B cell (primary cell): Measurements from ENCODE around the gene TRIP13. TPM values are rescaled to one million over a fixed set of nuclear protein-coding genes. Genes with fewer than 3 reads are reported as not detected.

Experiments
- ATAC-seq: fragments of 200-7000 bp; cut with Tn5 transposase; one replicate; pipeline ENCODE4 v1.10.0; 2021; ENCODE audit warnings: low read depth, mild to moderate bottlenecking, moderate number of reproducible peaks, moderate library complexity
- CTCF ChIA-PET: fragments of 350-600 bp; sonication (Branson Sonifier 250); formaldehyde crosslinking; loops from one replicate; lab custom pipeline; 2021; ENCODE audit warnings: antibody characterized with exemption, inconsistent platforms; lab: Charles Lee
- POLR2A ChIA-PET: fragments of 350-600 bp; sonication (Branson Sonifier 250); formaldehyde crosslinking; loops from one replicate; lab custom pipeline; 2021; ENCODE audit warnings: antibody characterized with exemption; lab: Charles Lee
- DNase-seq: peaks from one replicate; pipeline ENCODE4 v3.0.0; 2013
- H2AFZ ChIP-seq: 2 replicates; pipeline ENCODE4 v1.6.1; 2012; ENCODE audit warnings: mild to moderate bottlenecking, low read depth, low read length; ENCODE audit not compliant: insufficient read depth, poor library complexity, severe bottlenecking
- H3K27ac ChIP-seq, 2 donors: 1 replicate in 1 of 2; 2 replicates in 1 of 2; pipeline ENCODE4 v1.5.1; 2012 to 2013; ENCODE audit warnings: low read length in 2 of 2, mild to moderate bottlenecking in 2 of 2, moderate library complexity in 1 of 2
- H3K27me3 ChIP-seq, 4 experiments: fragments of 200-600 bp in 1 of 4; sonication (generic) in 1 of 4; replicated peaks in 1 of 4; 1 replicate in 2 of 4; 2 replicates in 2 of 4; pipeline versions ENCODE4 v1.6.1 to v1.7.0; 2013 to 2016; ENCODE audit warnings: low read length in 3 of 4, mild to moderate bottlenecking in 2 of 4, mixed read lengths in 1 of 4, moderate library complexity in 1 of 4; ENCODE audit not compliant: insufficient read depth in 4 of 4, control insufficient read depth in 3 of 4; ENCODE audit errors: control extremely low read depth in 1 of 4
- H3K36me3 ChIP-seq, 2 experiments: replicated peaks in 1 of 2; 1 replicate in 1 of 2; 2 replicates in 1 of 2; pipeline versions ENCODE4 v1.6.1 to v1.7.1; 2013; ENCODE audit warnings: low read length in 1 of 2; ENCODE audit not compliant: insufficient read depth in 2 of 2, control insufficient read depth in 1 of 2; ENCODE audit errors: control extremely low read depth in 1 of 2, extremely low read depth in 1 of 2
- H3K4me1 ChIP-seq, 2 donors: fragments of 200-600 bp in 1 of 2; sonication (generic) in 1 of 2; 1 replicate in 1 of 2; 2 replicates in 1 of 2; pipeline versions ENCODE4 v1.5.1 to v1.6.1; 2013 to 2017; ENCODE audit warnings: low read length in 2 of 2; ENCODE audit not compliant: control insufficient read depth in 2 of 2, insufficient read depth in 2 of 2
- H3K4me2 ChIP-seq: replicated peaks from 2 replicates; pipeline ENCODE3; 2012; ENCODE audit warnings: mild to moderate bottlenecking, low read depth, low read length; ENCODE audit not compliant: poor library complexity, severe bottlenecking
- H3K4me3 ChIP-seq, 5 experiments: fragments of 200-600 bp in 1 of 5; sonication (generic) in 1 of 5; 1 replicate in 3 of 5; 2 replicates in 2 of 5; pipeline versions ENCODE4 v1.5.1 to v1.7.0; 2011 to 2016; ENCODE audit warnings: low read length in 4 of 5, mild to moderate bottlenecking in 4 of 5, low read depth in 2 of 5, control low read depth in 1 of 5, moderate library complexity in 1 of 5; ENCODE audit not compliant: insufficient read depth in 1 of 5; ENCODE audit errors: control extremely low read depth in 1 of 5, extremely low read depth in 1 of 5
- H3K79me2 ChIP-seq: fragments of 200-600 bp; sonication (generic); one replicate; pipeline ENCODE4 v1.6.0; 2016; ENCODE audit warnings: low read length; ENCODE audit not compliant: control insufficient read depth, insufficient read depth
- H3K9ac ChIP-seq: fragments of 200-600 bp; sonication (generic); 2 replicates; pipeline ENCODE4 v1.6.1; 2017; ENCODE audit warnings: mild to moderate bottlenecking, low read length, moderate library complexity
- H3K9me3 ChIP-seq, 3 donors: one replicate each; pipeline versions ENCODE4 v1.6.1 to v1.7.1; 2013; ENCODE audit warnings: low read length in 2 of 3; ENCODE audit not compliant: control insufficient read depth in 2 of 3, insufficient read depth in 1 of 3; ENCODE audit errors: control extremely low read depth in 1 of 3
- H4K20me1 ChIP-seq: 2 replicates; pipeline ENCODE4 v1.6.0; 2012; ENCODE audit warnings: mild to moderate bottlenecking, low read length; ENCODE audit not compliant: insufficient read depth, control insufficient read depth, poor library complexity, severe bottlenecking
- H3K27ac Mint-ChIP-seq: one replicate; pipeline ENCODE4 v1.8.0; 2021; ENCODE audit warnings: mixed read lengths
- H3K27me3 Mint-ChIP-seq: one replicate; pipeline ENCODE4 v1.8.0; 2021; ENCODE audit warnings: mixed read lengths
- H3K4me1 Mint-ChIP-seq: one replicate; pipeline ENCODE4 v1.8.0; 2021; ENCODE audit warnings: mixed read lengths
- H3K4me3 Mint-ChIP-seq: one replicate; pipeline ENCODE4 v1.8.0; 2021; ENCODE audit warnings: mixed read lengths
- H3K9me3 Mint-ChIP-seq: one replicate; pipeline ENCODE4 v1.8.0; 2022; ENCODE audit warnings: mixed read lengths; ENCODE audit not compliant: insufficient read depth
- EZH2 ChIP-seq: IDR thresholded peaks from 2 replicates; pipeline ENCODE4 v1.6.1; 2012; ENCODE audit warnings: borderline replicate concordance, low read depth, mild to moderate bottlenecking, moderate library complexity, low read length; ENCODE audit not compliant: insufficient read depth, poor library complexity, severe bottlenecking
- WGBS: methylation state at CpG from one replicate; pipeline ENCODE4 v1.1.5; 2013; ENCODE audit warnings: missing lambda C conversion rate; ENCODE audit not compliant: insufficient coverage; 5-methylcytosine and 5-hydroxymethylcytosine counted together
- intact Hi-C: fragments of 100-400 bp; cut with micrococcal nuclease; formaldehyde crosslinking; loops from one replicate; pipeline ENCODE4 v1.10.0; 2022
- polyA plus RNA-seq: library from polyadenylated mRNA; depleted of rRNA; stranded (reverse); fragments of >200 nt; gene quantifications from 2 replicates; pipeline ENCODE4 v1.2.3, GENCODE V29; 2012
- total RNA-seq, 2 donors: library from RNA; stranded (reverse); fragments of 120-200 nt in 1 of 2; gene quantifications; 1 replicate in 1 of 2; 2 replicates in 1 of 2; pipeline versions ENCODE4 v1.2.3 to v1.2.4, GENCODE V29; 2013 to 2022
- TF ChIP-seq, protein P1 (sequence below): fragments of 200-600 bp; IDR thresholded peaks from one replicate; pipeline ENCODE4 v1.8.0; 2022; ENCODE audit warnings: antibody characterized with exemption, mild to moderate bottlenecking

Gene TRIP13
- total and polyA plus RNA-seq, 2 donors (not counting 1 experiment from before 2014, with no cell fraction given) = 0.63 to 1.1 TPM

- WGBS = 42% methylated on average over 27 of the region's 27 CpGs
- H3K36me3 ChIP-seq = no peaks in the 10 kb centered on the region
- H3K27me3 ChIP-seq = peaks cover 0 to 58% (median 5%) of the 10 kb centered on the region in 4 experiments
- intact Hi-C loops = no loop called here
- H3K4me3 ChIP-seq = no peak overlapping the region
- no peaks in the 10 kb centered on the region for H3K9me3 Mint-ChIP-seq
- H3K27ac ChIP-seq = no peak overlapping the region
- no peak overlapping the region for H3K4me2 ChIP-seq
- CTCF ChIA-PET = no interaction called here
- H3K9ac ChIP-seq = no peak overlapping the region
- TF ChIP-seq EZH2 = no peak
- TF ChIP-seq, protein P1, sequence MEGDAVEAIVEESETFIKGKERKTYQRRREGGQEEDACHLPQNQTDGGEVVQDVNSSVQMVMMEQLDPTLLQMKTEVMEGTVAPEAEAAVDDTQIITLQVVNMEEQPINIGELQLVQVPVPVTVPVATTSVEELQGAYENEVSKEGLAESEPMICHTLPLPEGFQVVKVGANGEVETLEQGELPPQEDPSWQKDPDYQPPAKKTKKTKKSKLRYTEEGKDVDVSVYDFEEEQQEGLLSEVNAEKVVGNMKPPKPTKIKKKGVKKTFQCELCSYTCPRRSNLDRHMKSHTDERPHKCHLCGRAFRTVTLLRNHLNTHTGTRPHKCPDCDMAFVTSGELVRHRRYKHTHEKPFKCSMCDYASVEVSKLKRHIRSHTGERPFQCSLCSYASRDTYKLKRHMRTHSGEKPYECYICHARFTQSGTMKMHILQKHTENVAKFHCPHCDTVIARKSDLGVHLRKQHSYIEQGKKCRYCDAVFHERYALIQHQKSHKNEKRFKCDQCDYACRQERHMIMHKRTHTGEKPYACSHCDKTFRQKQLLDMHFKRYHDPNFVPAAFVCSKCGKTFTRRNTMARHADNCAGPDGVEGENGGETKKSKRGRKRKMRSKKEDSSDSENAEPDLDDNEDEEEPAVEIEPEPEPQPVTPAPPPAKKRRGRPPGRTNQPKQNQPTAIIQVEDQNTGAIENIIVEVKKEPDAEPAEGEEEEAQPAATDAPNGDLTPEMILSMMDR = no peak
- H2AFZ ChIP-seq = no peak overlapping the region
- peaks cover 0 to 9% (median 0%) of the 10 kb centered on the region in 3 donors for H3K9me3 ChIP-seq
- peaks cover 10% of the 10 kb centered on the region for H3K4me1 Mint-ChIP-seq
- ATAC-seq (no peak), DNase-seq (no peak)
- no peaks in the 10 kb centered on the region for H4K20me1 ChIP-seq
- H3K4me1 ChIP-seq = peaks cover 0 to 8% of the 10 kb centered on the region in 2 donors
- H3K4me3 Mint-ChIP-seq = no peak overlapping the region
- no peak overlapping the region for H3K27ac Mint-ChIP-seq
- H3K27me3 Mint-ChIP-seq = peaks cover 55% of the 10 kb centered on the region
- H3K79me2 ChIP-seq = no peaks in the 10 kb centered on the region
- POLR2A ChIA-PET = no interaction called here
Observed at GRCh38 chr5:961002-961710, 68.5 kb downstream of the TRIP13 start.

DNA sequence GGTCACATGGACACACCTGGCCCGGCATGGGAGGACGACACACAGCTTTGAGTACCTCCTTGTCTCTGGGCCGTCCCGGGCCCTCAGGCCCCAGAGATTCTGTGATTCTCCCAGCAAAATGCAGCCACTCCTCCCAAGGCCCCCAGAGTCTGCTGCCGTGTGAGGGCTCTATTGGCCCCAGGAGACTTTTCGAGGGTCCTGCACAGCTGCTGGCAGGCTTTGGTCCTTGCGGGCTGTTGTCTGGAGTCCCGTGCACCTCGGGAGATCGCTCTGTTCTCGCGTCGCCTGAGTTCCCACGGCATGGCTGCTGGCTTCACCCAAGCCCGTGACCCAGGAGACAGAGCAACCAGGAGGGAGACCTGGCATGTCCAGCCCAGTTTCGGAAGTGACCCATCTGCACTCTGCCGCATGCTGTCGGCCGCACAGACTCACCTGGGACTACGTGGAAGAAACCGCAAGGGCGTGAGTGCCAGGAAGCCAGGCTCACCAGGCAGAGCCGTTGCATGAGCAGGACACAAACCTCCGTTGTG is 69.1 kb downstream of the TRIP13 start:
- Histone ChIP-seq H2AFZ (no peak overlapping the region), H3K4me1 (peaks cover 0 to 8% of the 10 kb centered on the region in 2 donors), H3K9me3 (peaks cover 0 to 9% (median 0%) of the 10 kb centered on the region in 3 donors), H3K36me3 (no peaks in the 10 kb centered on the region), H3K4me2 (no peak overlapping the region), H3K27me3 (peaks cover 0 to 58% (median 5%) of the 10 kb centered on the region in 4 experiments), H3K4me3 (no peak overlapping the region), H3K79me2 (no peaks in the 10 kb centered on the region), H3K9ac (no peak overlapping the region), H4K20me1 (no peaks in the 10 kb centered on the region), H3K27ac (no peak overlapping the region)
- Mint-ChIP-seq H3K27ac (no peak overlapping the region), H3K4me3 (no peak overlapping the region), H3K27me3 (peaks cover 56% of the 10 kb centered on the region), H3K9me3 (no peaks in the 10 kb centered on the region), H3K4me1 (peaks cover 10% of the 10 kb centered on the region)
- CTCF ChIA-PET = no interaction called here
- ATAC-seq = no peak
- no peak for DNase-seq
- TF ChIP-seq, protein P1 = no peak
- TF ChIP-seq EZH2 = no peak
- POLR2A ChIA-PET = no interaction called here
- WGBS = 56% methylated on average over 24 of the region's 24 CpGs
- intact Hi-C loops = no loop called here
